Esophagus squamous epithelium (tissue), 4 donors: Measurements from ENCODE around the gene CD244.

ENCODE experiments used
- CTCF ChIP-seq, 6 experiments: fragments of 450-650 bp in 4 of 6; fragments of 200-600 bp in 2 of 6; sonication (generic) in 2 of 6; IDR thresholded peaks; one replicate each; pipeline ENCODE4 v1.5.1; 2016 to 2019; ENCODE audit warnings: antibody characterized with exemption in 6 of 6, mild to moderate bottlenecking in 4 of 6, moderate library complexity in 4 of 6
- POLR2A ChIP-seq, 4 donors: fragments of 450-650 bp; IDR thresholded peaks; one replicate each; pipeline ENCODE4 v1.6.1; 2017; ENCODE audit warnings: antibody characterized with exemption in 4 of 4, mild to moderate bottlenecking in 4 of 4, moderate library complexity in 3 of 4

GRCh38 chr1:160860840-160861505 is 1.7 kb downstream of the CD244 start:
- TF ChIP-seq CTCF (IDR thresholded peaks at IDR 0.05) (no peak), POLR2A (IDR thresholded peaks at IDR 0.05) (no peak)
